HG03442 (cell line): Measurements from ENCODE around the gene METTL17.
"Not testable (repeated sequence)": the region's sequence is repeated elsewhere in the genome, so short reads cannot be mapped to it uniquely, and the experiment has no call there.

ENCODE experiments used
- ATAC-seq: cut with Tn5 transposase; IDR thresholded peaks from one replicate; pipeline ENCODE4 v1.9.1; 2021; ENCODE audit warnings: mild to moderate bottlenecking, moderate library complexity; ENCODE audit not compliant: unreplicated experiment

METTL17 gene

GRCh38 chr14:21023817-21024584 lies 34.2 kb downstream of the METTL17 start:
- ATAC-seq = no peak

DNA sequence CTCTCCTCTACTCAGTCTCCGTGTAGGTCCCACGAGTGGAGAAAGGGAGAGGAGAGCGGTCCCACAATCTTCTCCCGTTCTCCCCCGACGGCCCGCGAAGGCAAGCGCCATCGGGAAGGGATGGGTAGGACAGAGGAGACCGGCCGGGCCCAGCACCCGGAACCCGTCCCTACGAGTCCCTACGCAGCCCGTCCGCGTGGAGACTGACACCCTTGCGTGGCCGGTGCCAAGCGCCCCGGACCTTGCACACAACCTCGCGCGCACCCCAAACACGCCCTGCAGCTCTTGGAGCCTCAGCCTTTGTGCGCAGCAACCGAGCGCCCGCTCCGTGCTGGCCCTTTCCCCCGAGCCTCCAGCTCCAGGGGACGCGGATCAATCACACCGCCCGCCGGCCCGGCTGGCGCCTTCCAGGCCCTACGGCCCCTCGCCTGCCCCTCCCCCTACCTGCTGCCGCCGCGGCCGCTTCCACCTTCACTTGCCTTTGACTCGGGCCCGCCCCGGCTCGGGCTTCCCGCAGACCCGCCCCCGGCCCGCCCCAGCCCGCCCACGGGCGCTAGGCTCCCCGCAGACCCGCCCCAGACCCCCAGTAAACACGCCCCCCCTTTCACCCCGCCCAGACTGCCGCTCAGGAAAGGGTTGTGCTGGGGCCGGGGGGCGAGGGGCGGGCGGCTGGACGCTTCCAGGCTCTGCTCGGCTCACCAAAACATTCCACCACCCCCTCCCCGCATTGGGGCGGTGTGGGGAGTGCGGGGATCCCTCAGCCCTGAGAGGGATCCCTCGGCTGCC lies 35.0 kb downstream of the METTL17 start, which contains the start of gene NDRG2:
Gene NDRG2 (minus strand): TSS at position 477 of the 786 bp plus-strand sequence. CDS start 1,746 bp downstream, outside the sequence.
- ATAC-seq = no peak

DNA sequence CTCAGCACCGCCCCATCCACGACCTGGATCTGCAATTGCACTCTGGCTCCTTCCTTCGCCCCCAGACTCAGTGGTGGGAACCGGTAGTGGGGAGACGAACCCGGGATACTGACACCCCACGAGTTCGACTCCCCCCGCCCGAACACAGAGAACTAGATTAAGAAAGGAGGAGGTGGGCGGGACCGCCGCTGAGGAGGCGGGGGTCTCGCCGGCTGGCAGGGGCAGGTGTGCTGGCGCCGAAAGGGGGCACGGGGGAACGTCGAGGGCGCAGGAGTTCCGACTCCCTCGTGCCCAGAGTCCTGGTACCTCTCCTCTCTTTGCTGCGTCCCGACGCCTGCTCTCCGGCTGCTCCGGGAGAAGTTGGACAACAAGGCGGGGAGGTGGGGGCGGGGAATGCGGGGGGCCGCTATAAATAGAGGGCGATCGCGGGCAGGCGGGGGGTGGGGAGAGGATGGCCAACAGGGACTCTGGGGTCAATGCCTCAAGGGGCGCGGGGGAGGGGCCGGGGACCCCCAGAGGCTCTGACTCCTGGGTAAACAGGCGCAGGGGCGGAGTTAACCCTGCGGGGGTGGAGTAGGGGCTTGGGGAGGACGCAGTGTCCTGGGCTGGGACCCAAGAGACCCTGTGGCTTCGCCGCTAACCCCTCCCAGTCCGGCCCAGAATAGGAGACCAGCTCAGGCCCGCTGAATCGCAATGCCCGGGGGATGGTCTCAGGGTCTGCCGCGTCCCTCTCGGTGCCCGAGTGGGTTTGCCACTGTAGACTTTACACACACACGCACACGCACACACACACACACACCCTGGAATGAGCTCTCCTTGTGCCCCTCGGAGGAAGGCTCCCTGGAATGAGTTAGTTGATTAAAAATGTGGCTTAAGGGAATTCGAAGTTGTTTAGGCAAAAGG lies 35.8 kb downstream of the METTL17 start:
- ATAC-seq = no peak

DNA sequence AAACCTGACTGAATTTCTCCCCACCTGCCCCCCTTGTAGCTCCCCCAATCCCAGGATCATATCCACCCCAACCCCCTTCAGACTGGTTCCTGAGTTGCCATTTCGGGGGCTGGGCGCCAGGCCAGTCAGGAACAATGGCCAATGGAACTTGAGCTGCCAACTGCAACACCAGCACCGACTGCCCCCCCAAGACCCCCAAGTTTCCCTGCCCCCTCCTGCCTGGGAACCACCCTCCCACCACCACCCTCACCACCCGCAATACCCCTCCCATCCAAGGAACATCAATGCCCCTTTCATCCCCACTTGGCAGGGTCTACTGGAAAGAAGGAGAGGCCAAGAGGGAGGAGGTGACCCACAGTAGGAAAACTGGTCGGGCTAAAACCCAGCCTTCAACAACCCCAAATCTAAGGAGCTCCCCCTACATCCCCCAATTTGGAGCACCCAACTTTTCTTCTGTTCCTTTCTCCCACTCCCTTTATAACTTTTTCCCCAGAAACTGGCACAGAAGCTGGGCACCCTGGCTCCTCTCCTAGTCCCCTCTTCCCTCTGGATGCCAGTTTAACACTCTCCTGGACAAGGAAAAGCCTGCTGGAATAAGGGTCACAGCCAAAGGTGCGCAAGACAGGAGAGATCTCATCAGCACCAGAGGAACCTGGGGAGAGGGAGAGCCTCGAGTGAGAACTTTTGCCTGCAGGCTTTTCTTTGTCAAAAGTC lies 36.7 kb downstream of the METTL17 start:
- ATAC-seq = no peak

DNA sequence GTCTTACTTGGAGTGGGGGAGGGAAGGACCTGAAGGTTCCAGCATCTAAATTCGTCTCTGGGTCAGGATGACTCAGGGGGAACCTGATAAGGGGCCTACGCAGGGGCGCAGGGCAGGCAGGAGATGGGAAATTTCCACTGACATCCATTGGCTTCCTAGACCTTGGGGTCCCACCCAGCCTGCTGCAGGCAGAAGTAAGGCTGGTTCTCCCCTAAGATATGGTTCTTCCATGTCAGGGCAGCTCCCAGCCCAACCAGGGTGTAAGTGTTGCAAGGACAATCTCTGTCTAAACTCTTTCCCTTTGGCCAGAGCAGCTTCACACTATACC lies 37.2 kb downstream of the METTL17 start:
- no peak for ATAC-seq

DNA sequence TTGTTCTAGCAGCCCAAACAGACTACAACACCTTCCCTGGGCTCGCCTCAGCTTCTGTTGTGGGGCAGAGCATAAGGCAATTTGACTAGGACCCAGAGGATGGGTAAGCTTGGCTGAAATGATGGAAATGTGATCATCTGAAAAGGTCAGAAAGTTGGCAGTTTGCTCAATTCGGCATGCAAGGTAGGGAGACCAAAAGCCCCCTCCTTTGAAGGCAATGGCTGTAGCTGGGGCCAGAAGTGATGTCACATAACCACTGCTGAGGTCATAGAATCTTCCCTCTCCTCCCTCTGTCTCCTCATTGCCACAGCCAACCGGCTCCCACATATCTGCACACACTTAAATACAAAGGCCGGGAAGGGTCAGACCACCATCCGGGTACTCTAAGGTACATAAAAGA lies 40.1 kb downstream of the METTL17 start, which contains the start of gene TPPP2:
Gene TPPP2 (plus strand): TSS at position 301 of the 400 bp plus-strand sequence. CDS start 365 bp downstream, outside the sequence.
- ATAC-seq = no peak

DNA sequence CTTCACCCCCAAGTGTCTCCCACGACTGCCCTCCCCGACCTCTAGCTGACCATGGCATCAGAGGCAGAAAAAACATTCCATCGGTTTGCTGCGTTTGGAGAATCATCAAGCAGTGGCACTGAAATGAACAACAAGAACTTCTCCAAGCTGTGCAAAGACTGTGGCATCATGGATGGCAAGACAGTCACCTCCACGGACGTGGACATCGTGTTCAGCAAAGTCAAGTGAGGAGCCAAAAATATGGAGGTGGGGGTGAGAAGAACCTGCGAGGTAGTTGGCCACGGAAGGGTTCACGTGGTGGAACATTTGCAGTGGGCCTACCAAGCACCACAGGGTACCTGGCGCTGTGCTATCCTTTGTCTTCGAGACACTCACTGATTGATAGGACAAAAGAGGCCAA lies 40.8 kb downstream of the METTL17 start:
- no peak for ATAC-seq

GRCh38 chr14:21032326-21033132 lies 42.7 kb downstream of the METTL17 start:
- no peak for ATAC-seq

GRCh38 chr14:21033133-21033698 lies 43.4 kb downstream of the METTL17 start:
- ATAC-seq = no peak

DNA sequence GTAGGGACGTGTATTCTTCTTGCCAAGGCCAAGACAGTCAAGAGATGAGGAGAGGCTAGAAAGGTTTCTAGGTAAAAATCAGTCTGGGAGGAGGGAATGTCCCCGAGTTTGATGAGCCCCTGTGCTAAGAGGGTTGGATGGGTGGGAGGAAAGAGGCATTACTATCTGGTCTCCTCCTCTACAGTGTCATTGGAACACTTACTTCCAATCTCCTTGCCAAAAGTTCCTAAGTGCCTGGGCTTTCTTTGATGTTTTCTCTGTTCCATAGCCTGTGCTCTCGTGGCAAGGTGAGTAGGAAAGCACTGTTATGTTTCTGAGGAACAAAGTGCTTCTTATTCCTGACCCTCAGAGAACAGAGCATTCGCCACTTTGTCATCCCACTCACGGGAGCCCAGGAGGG lies 44.9 kb downstream of the METTL17 start, which contains the start of gene RNASE13:
Gene RNASE13 (minus strand): TSS at position 101 of the 400 bp plus-strand sequence. CDS start 519 bp downstream, outside the sequence.
- ATAC-seq = no peak

- ATAC-seq = no peak
Observed at GRCh38 chr14:21036751-21037150, 47.0 kb downstream of the METTL17 start.

DNA sequence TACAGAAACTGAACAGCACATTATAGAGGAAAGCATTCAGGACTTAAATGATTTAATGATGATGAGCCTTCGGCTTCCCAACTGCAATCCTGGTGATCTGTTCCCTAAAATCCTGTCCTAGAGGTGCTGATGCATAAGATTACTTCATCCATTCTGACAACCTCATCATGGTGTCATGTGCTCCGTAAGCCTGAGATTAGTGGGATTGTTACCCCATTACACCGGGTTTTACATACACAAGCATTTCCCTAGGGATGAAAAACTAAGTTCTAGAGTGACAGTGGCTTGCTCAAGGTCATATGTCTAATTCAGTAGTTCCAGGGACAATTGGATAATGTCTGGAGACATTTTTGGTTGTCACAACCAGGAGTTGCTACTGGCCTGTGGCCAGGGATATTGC lies 47.4 kb downstream of the METTL17 start:
- no peak for ATAC-seq

DNA sequence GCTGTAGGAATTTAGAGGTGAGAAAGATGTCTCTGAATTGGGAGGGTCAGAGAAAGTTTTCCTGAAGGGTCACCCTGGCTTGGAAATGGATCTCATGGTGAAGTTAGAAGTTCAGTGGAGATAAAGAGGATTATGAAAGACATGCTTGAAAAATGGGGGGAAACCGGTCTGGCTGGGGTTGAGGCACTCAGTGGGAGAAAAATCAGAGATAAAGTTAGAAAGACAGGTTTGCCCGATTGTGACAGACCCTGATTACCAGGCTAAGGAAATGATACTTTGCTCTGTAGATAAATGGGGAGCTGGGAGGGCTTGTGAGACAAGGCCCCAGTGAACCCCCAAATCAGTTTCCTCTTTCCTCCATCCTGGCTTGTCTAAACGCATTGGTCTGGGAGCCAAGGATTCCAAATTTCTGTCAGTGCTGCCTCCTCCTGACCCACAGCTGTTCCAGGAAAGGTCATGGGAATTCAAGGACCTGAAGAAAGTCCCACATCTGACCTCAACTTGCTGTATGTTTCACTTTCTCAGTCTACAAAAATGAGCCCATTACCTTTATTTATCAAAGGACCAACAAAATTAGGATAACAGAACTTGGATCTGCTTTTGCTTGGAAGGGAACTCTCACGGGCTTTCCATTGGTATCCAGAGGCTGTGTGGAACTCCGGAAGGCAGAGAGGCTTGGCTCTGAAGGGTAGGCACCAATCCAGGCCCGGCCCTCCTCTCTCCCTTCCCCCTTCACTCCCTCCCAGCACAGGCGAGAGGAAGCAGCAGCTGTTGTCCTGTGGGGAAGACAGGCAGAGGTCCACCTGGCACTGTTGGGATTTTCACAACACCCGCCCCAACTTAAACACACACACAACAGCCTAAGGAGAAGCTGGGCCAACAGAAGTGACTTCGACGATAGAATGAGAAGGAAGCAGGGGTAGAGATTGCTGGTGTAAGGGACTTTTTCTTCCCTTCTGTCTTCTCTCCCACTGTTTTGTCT lies 49.0 kb downstream of the METTL17 start:
- ATAC-seq = no peak

GRCh38 chr14:21039585-21040369 lies 50.0 kb downstream of the METTL17 start:
- peak; percentile 55 for ATAC-seq

- ATAC-seq = no peak
Observed at GRCh38 chr14:21040370-21040925, 50.7 kb downstream of the METTL17 start.

DNA sequence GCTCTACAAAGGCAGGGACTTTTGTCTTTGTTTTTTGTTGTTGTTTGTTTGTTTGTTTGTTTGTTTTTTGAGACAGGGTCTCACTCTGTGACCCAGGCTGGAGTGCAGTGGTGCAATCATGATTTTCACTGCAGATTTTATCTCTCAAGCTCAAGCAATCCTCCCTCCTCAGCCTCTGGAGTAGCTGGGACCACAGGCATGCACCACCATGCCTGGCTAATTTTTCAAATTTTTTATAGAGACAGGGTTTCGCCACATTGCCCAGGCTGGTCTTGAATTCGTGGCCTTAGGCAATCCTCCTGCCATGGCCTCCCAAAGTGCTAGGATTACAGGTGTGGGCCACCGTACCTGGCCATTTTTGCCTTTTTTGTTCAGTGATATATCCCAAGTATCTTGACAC lies 51.2 kb downstream of the METTL17 start:
- not testable (repeated sequence) for ATAC-seq
